GM19452 (cell line): Measurements from ENCODE around the gene RYR2.

ENCODE experiments used
- ATAC-seq: cut with Tn5 transposase; IDR thresholded peaks from one replicate; pipeline ENCODE4 v1.9.1; 2021; ENCODE audit not compliant: unreplicated experiment

RYR2 gene

GRCh38 chr1:237041795-237042525, at the start of gene RYR2:
Gene RYR2, plus strand, starts transcription at chr1:237042184. Its CDS starts 338 bp downstream, at chr1:237042522.
- no peak for ATAC-seq

GRCh38 chr1:236992449-236992848, 49.5 kb upstream of the RYR2 start:
- ATAC-seq, result no peak

GRCh38 chr1:236994450-236994849, 47.5 kb upstream of the RYR2 start:
- ATAC-seq, result no peak

- no peak for ATAC-seq
Measured at GRCh38 chr1:236997361-236997760, 44.6 kb upstream of the RYR2 start.

- no peak for ATAC-seq
Measured at GRCh38 chr1:236997882-236998281, 44.1 kb upstream of the RYR2 start.

- ATAC-seq, result no peak
Measured at GRCh38 chr1:236998546-236998945, 43.4 kb upstream of the RYR2 start.

- ATAC-seq, result no peak
Measured at GRCh38 chr1:237000191-237000590, 41.8 kb upstream of the RYR2 start.

- ATAC-seq, result no peak
Measured at GRCh38 chr1:237003516-237003915, 38.5 kb upstream of the RYR2 start.

GRCh38 chr1:237004116-237004515, 37.9 kb upstream of the RYR2 start, which contains the start of gene MT1HL1:
Gene MT1HL1, minus strand, starts transcription at chr1:237004441. Its CDS starts 69 bp downstream, at chr1:237004372.
- no peak for ATAC-seq

- no peak for ATAC-seq
Measured at GRCh38 chr1:237005674-237006073, 36.3 kb upstream of the RYR2 start.

- no peak for ATAC-seq
Measured at GRCh38 chr1:237007147-237007881, 34.7 kb upstream of the RYR2 start.

- ATAC-seq, result no peak
Measured at GRCh38 chr1:237009611-237010010, 32.4 kb upstream of the RYR2 start.

- no peak for ATAC-seq
Measured at GRCh38 chr1:237011432-237011831, 30.6 kb upstream of the RYR2 start.

GRCh38 chr1:237012361-237012760, 29.6 kb upstream of the RYR2 start:
- no peak for ATAC-seq

- ATAC-seq, result no peak
Measured at GRCh38 chr1:237012788-237013383, 29.1 kb upstream of the RYR2 start.

- ATAC-seq, result no peak
Measured at GRCh38 chr1:237013608-237014007, 28.4 kb upstream of the RYR2 start.

- ATAC-seq, result no peak
Measured at GRCh38 chr1:237016626-237017025, 25.4 kb upstream of the RYR2 start.

GRCh38 chr1:237018896-237019295, 23.1 kb upstream of the RYR2 start:
- no peak for ATAC-seq

- no peak for ATAC-seq
Measured at GRCh38 chr1:237025358-237026074, 16.5 kb upstream of the RYR2 start.

- ATAC-seq, result no peak
Measured at GRCh38 chr1:237029240-237029639, 12.7 kb upstream of the RYR2 start.

GRCh38 chr1:237029850-237030535, 12.0 kb upstream of the RYR2 start:
- no peak for ATAC-seq
